IPS-18c (cell line): Measurements from ENCODE around the gene ASXL2.
"Not testable (repeated sequence)": the region's sequence is repeated elsewhere in the genome, so short reads cannot be mapped to it uniquely, and the experiment has no call there.

Experiments
- H3K4me3 ChIP-seq: 2 replicates; pipeline ENCODE4 v1.7.0; 2013; ENCODE audit warnings: low read depth, mild to moderate bottlenecking, low read length, moderate library complexity; ENCODE audit not compliant: insufficient read depth
- H3K9me3 ChIP-seq: one replicate; pipeline ENCODE4 v1.6.1; 2013; ENCODE audit warnings: mild to moderate bottlenecking, low read length, moderate library complexity; ENCODE audit not compliant: control insufficient read depth, insufficient read depth

The ASXL2 gene

GRCh38 chr2:25736899-25737515 lies 141.3 kb downstream of the ASXL2 start:
- H3K9me3 ChIP-seq, result no peaks in the 10 kb centered on the region
- no peak overlapping the region for H3K4me3 ChIP-seq

DNA sequence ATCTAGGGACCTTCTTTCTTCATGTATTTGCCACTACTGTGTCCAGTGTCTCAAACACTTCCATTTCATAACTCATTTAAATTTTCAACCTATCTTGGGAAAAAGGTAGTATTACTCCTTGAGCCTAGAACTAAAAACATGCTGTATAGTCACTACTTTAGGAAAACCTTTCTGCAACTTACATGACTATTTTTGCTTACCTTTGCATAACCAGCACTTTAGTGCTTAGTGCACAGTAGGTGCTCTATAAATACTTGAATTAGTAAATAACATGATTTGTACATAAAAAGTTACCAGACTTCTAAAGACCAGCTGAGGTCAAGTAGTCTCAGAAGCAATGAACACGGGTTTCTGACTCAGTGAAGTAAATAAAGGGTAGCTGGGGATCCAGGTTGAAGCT lies 142.5 kb downstream of the ASXL2 start:
- no peak overlapping the region for H3K4me3 ChIP-seq
- H3K9me3 ChIP-seq, result no peaks in the 10 kb centered on the region

DNA sequence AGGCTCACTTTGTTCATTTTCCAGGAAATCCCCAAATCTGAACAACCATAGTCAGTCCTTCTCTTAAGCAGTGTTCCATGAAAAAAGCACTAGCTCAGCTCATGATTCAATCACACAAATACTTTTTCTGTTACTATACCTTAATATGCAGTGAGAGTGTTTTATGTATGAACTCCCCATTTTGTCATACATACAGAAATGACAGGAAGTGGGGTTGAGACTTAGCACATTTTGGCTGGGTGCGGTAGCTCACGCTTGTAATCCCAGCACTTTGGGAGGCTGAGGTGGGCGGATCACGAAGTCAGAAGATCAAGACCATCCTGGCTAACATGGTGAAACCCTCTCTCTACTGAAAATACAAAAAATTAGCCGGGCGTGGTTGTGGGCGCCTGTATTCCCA lies 149.7 kb downstream of the ASXL2 start:
- Histone ChIP-seq H3K4me3 (no peak overlapping the region), H3K9me3 (peaks cover 3% of the 10 kb centered on the region)

- peaks cover 3% of the 10 kb centered on the region for H3K9me3 ChIP-seq
- H3K4me3 ChIP-seq, result no peak overlapping the region
Observed at GRCh38 chr2:25726522-25726921, 151.8 kb downstream of the ASXL2 start.

DNA sequence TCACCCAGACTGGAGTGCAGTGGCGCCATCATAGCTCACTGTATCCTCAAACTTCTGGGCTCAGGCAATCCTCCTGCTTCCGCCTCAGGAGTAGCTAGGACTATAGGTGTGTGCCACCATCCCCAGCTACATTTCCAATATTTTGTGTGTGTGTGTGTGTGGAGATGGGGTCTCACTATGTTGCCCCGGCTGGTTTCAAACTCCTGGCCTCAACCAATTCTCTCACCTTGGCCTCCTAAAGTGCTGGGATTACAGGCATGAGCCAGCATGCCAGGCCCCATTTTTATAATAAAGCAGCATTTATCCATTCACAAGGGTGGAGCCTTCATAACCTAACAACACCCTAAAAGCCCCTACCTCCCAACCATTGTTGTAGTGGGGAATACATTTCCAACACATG lies 152.4 kb downstream of the ASXL2 start:
- no peak overlapping the region for H3K4me3 ChIP-seq

DNA sequence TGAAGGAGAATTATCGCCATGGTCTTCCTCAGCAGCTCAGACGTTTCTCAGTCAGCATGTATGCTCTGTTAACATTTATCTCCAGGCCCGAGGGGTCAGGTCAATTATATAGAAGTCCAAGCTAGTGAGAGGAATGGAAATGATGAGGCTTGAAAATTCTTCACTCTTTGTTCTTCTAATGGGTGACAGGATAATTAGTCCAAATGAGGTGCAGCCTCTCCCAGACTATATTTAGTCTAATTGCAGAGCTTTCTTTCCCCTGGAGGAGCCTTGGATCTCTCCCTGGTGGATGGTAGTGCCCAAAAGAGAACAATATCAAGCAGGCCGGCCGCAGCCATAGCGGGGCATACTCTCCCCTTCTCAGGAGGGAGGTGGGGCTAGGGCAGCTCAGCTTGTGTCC lies 153.5 kb downstream of the ASXL2 start:
- H3K4me3 ChIP-seq, result no peak overlapping the region; the same call in 1 of the 2 replicates
- no peaks in the 10 kb centered on the region for H3K9me3 ChIP-seq

More for the DNA sequence above, 152.4 kb downstream of the ASXL2 start:
- peaks cover 3% of the 10 kb centered on the region for H3K9me3 ChIP-seq

DNA sequence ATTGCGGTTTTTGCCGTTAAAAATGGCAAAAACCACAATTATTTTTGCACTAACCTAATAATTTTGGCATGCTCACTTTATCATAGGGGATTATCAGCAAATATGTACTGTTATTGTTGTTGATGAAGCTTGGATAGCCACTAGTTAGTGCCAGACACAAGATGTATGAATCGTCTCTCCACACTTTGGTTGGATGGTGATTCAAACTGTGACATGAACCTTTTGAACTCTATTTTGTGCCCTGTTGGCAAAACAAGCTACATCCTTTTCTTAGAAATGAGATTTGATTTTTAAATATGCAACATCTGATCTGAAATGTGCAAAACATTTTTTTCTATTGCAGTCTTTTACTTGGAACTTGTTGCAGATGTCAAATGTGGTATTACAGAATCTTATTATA lies 156.1 kb downstream of the ASXL2 start:
- H3K4me3 ChIP-seq, result no peak overlapping the region

GRCh38 chr2:25720575-25720974 lies 157.7 kb downstream of the ASXL2 start:
- no peaks in the 10 kb centered on the region for H3K9me3 ChIP-seq

More for the DNA sequence above, 156.1 kb downstream of the ASXL2 start:
- H3K9me3 ChIP-seq, result no peaks in the 10 kb centered on the region

DNA sequence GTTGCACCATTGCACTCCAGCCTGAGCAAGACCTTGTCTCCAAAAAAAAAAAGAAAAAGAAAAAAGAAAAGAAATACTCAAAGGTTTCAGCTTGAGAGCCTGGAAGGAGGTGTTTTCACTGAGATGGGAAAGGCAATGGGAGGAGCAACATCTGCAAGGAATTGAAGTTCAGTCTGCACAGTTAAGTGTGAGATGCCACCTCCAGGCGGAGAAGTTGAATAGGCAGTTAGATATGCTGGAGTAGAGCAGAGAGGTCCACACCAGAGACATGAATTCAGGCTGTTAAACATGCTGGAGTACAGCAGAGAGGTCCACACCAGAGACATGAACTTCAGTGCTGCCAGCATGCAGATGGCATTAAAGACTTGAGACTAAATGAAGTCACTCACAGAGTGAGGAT lies 163.5 kb downstream of the ASXL2 start:
- H3K9me3 ChIP-seq, result no peaks in the 10 kb centered on the region

More at GRCh38 chr2:25720575-25720974, 157.7 kb downstream of the ASXL2 start:
- no peak overlapping the region for H3K4me3 ChIP-seq

GRCh38 chr2:25712455-25712854 lies 165.8 kb downstream of the ASXL2 start:
- Histone ChIP-seq H3K9me3 (no peaks in the 10 kb centered on the region), H3K4me3 (no peak overlapping the region)

More for the DNA sequence above, 163.5 kb downstream of the ASXL2 start:
- no peak overlapping the region for H3K4me3 ChIP-seq

- no peak overlapping the region for H3K4me3 ChIP-seq
Observed at GRCh38 chr2:25711675-25712354, 166.5 kb downstream of the ASXL2 start.

GRCh38 chr2:25710750-25711149 lies 167.5 kb downstream of the ASXL2 start:
- peaks cover under 1% of the 10 kb centered on the region for H3K9me3 ChIP-seq

More at GRCh38 chr2:25711675-25712354, 166.5 kb downstream of the ASXL2 start:
- no peaks in the 10 kb centered on the region for H3K9me3 ChIP-seq

GRCh38 chr2:25709349-25709748 lies 168.9 kb downstream of the ASXL2 start:
- peaks cover 3% of the 10 kb centered on the region for H3K9me3 ChIP-seq
- no peak overlapping the region for H3K4me3 ChIP-seq

More at GRCh38 chr2:25710750-25711149, 167.5 kb downstream of the ASXL2 start:
- H3K4me3 ChIP-seq, result no peak overlapping the region

DNA sequence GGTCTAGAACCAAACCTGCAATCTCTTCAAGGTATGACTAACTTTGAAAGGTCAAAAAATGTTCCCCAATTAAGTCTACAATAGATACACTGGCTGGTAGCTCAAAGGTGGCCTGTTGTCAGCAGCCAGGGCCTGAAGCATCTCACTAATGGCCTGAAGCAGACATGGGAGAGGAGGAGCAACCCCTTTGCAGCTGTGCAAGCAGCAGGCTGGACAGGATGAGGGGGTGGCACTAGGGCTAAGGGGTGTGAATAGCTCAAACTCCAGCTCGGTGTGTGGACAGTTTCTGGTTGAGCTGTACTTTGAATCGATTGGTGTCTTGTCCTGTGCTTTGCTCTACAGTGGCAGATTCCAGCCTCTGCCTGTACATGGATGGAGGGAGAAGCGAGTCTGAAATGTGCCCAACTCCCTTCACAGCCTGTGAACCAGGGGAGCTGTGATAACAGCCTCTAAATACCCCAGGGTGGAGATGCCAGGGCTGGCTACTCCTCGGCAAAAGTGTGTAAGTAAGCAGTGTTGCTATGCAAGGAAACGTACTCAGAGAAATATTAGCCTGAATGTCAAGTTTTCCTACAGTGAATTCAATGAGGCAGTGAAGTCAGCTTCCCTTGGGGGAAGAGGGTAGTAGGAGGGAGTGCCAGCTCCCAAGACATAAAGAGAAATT lies 170.2 kb downstream of the ASXL2 start:
- Histone ChIP-seq H3K4me3 (no peak overlapping the region), H3K9me3 (peaks cover 3% of the 10 kb centered on the region)

- not testable (repeated sequence) for H3K4me3 ChIP-seq, H3K9me3 ChIP-seq
Observed at GRCh38 chr2:25705575-25705974, 172.7 kb downstream of the ASXL2 start.

DNA sequence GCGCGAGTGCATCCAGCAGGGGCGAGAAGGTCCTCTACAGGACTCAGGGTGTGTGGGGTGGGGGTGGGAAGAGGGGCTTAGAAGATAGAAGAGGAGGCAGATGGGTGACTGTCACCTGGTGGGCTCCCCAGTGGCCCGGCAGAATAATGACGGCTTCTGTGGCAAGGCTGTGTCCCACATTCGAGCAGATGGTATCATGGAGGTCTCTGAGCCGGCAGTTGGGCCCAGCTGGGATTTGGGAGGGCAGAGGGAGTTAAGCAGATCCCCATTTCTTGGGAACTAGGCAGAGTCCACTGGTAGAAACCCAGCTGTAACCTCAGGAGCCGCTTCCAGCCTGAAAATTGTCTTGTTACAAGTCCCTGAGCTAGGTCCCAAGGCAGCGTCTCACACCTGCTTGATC lies 176.5 kb downstream of the ASXL2 start:
- H3K9me3 ChIP-seq, result peaks cover 3% of the 10 kb centered on the region
- no peak overlapping the region for H3K4me3 ChIP-seq

DNA sequence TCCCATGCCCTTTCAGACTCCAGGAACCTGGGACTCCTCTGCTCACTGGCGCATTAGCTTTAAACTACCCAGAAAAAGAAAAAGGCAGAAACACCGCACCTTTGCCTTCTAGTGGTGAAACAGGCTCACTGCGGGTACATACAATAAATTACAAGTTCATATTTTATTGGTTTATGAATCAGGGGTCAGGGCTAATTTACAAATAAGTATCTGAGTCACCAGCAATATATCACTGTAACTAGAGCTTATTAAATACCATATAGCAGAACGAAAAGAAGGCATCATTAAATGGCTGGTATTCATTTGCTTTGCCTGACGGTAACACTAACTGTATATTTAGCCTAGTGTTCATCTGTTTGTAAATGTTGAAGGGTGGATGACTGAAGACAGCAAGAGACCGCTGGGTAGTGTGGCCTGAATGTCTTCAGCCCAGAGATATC lies 178.0 kb downstream of the ASXL2 start:
- Histone ChIP-seq H3K9me3 (no peaks in the 10 kb centered on the region), H3K4me3 (no peak overlapping the region)

DNA sequence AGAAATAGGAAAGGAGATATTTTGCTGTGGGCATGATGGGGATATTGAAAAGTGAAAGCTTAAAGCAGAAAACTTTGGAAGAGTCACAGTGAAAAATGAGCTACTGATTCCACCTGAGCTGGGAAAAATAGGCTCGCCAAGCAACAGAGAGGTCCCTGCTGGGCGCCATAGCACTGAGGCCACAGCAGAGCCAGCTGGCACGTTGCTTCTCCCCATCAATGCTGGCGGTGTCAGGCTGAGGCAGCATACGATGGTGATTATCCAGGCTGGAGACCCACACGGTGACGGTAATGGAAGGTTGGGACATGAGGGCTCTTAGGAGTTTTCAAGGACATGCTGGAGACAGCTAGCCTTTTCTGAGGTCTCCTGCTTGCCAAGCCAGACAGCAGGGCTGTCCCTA lies 179.1 kb downstream of the ASXL2 start:
- no peaks in the 10 kb centered on the region for H3K9me3 ChIP-seq
- no peak overlapping the region for H3K4me3 ChIP-seq
